Measurements from ENCODE around the gene ARNT2.

The ARNT2 gene

DNA sequence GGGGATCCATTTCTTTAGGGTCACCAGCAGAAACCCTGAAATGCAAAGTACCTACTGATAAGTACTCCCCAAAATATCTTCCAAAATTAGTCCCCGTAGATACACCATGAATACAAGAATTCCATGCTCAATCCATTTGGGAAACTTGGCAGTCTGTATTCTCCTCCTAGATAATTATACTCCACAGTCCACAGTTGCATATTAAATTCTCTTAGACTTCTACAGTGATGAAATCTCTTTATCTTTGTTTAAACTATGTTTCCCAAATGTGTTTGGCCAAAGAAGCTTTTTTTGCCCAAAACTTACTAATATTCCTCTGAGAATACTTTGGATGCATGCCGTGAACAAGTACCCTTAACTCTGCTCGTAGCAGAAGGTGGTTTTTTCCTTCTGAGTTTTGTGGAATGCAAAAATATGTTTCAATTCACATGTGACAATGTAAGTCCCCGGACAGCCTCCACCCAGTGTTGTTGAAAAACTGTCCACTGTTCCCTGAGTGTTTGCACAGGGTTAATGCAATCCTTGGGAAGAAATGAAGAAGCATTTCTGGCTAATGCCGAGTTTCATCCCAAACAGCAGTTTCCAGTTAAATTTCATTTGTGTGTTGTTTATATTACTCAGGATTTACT, 126.7 kb downstream of the ARNT2 start:
- H3K4me1 Mint-ChIP-seq: no peaks in the 10 kb centered on the region
- DNase-seq: no peak
- peaks cover 47% of the 10 kb centered on the region for H3K36me3 Mint-ChIP-seq (ENCODE audit: low read depth)
- H3K27me3 Mint-ChIP-seq (ENCODE audit: low read depth, poor library complexity): no peaks in the 10 kb centered on the region
- H3K27ac Mint-ChIP-seq: no peak overlapping the region
- peaks cover 27% of the 10 kb centered on the region for H3K9me3 Mint-ChIP-seq
- no peak overlapping the region for H3K4me3 Mint-ChIP-seq
- TF ChIP-seq, protein P1, sequence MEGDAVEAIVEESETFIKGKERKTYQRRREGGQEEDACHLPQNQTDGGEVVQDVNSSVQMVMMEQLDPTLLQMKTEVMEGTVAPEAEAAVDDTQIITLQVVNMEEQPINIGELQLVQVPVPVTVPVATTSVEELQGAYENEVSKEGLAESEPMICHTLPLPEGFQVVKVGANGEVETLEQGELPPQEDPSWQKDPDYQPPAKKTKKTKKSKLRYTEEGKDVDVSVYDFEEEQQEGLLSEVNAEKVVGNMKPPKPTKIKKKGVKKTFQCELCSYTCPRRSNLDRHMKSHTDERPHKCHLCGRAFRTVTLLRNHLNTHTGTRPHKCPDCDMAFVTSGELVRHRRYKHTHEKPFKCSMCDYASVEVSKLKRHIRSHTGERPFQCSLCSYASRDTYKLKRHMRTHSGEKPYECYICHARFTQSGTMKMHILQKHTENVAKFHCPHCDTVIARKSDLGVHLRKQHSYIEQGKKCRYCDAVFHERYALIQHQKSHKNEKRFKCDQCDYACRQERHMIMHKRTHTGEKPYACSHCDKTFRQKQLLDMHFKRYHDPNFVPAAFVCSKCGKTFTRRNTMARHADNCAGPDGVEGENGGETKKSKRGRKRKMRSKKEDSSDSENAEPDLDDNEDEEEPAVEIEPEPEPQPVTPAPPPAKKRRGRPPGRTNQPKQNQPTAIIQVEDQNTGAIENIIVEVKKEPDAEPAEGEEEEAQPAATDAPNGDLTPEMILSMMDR (IDR thresholded peaks at IDR 0.05): no peak

DNA sequence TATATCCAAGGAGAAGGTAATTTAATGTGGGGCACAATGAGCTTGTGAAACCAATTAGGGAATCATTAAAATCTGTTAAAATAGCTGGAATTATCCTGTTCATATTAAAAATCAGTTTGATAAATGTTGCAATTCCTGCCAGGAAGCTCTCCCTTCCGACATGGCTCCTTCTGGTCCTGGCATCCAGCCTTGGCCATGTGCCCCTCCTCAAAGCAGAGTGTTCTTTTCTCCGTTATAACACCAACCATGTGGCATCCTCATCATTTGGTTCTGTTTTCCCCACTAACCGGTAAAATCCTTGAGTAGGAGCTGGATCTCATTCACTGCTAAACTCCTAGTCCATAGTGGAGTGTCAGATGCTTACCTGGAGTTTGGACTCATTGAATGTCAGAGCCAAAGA, 127.2 kb downstream of the ARNT2 start:
- TF ChIP-seq, protein P1 (IDR thresholded peaks at IDR 0.05): no peak
- DNase-seq: no peak
- Mint-ChIP-seq H3K36me3 (ENCODE audit: low read depth) (peaks cover 47% of the 10 kb centered on the region), H3K27ac (no peak overlapping the region), H3K4me3 (no peak overlapping the region), H3K27me3 (ENCODE audit: low read depth, poor library complexity) (no peaks in the 10 kb centered on the region), H3K9me3 (peaks cover 29% of the 10 kb centered on the region), H3K4me1 (no peaks in the 10 kb centered on the region)

DNA sequence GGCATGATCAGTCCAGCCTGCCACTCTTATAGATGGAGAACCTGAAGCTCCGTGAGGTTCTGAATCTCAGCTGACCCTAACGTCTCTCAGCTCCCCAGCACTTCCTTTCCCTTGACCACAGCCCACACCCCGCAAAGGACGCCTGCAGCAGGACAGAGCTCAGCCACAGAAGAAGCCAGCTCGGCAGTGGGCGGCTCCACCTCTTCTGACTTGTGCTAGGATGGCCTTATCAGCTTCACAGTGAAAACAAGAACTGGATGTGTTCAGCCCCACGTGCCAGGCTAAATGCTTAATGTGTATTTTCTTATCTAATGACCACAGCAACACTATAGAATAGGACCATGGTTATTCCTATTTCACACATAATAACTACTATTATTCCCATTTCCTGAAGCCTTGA, 127.6 kb downstream of the ARNT2 start:
- no peak overlapping the region for H3K27ac Mint-ChIP-seq
- no peak overlapping the region for H3K4me3 Mint-ChIP-seq
- DNase-seq: no peak
- H3K4me1 Mint-ChIP-seq: no peaks in the 10 kb centered on the region
- TF ChIP-seq, protein P1 (IDR thresholded peaks at IDR 0.05): no peak
- peaks cover 44% of the 10 kb centered on the region for H3K36me3 Mint-ChIP-seq (ENCODE audit: low read depth)
- H3K9me3 Mint-ChIP-seq: peaks cover 29% of the 10 kb centered on the region
- no peaks in the 10 kb centered on the region for H3K27me3 Mint-ChIP-seq (ENCODE audit: low read depth, poor library complexity)

DNA sequence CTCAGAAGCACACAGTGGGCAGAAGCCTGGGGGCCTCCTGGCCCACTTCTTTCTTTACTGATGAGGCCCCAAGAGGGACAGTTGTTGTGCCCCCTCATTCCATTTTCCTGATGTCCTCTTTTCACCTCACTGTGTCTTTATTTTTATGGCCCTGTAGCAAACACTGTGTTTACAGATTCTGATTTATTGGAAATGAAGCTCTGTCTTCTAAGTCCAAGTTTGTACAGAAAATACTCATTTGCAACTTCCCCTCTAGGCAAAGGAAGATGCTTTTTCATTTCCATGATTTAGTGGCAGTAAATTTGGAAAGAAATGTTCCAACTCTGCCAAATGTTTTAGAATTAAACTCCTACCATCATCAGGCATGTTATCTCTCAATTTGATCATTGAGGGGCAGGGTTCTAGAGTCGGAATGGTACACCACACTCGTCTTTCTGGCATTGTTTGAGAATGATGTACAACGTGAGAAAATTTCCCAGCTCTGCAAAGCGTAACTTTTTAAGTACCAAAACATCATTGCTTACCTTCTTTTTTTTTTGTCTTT, 129.7 kb downstream of the ARNT2 start:
- no peak overlapping the region for H3K4me3 Mint-ChIP-seq
- H3K27me3 Mint-ChIP-seq (ENCODE audit: low read depth, poor library complexity): peaks cover 3% of the 10 kb centered on the region
- no peak overlapping the region for H3K27ac Mint-ChIP-seq
- TF ChIP-seq, protein P1 (IDR thresholded peaks at IDR 0.05): no peak
- H3K9me3 Mint-ChIP-seq: peaks cover 29% of the 10 kb centered on the region
- H3K36me3 Mint-ChIP-seq (ENCODE audit: low read depth): peaks cover 40% of the 10 kb centered on the region
- DNase-seq: no peak
- no peaks in the 10 kb centered on the region for H3K4me1 Mint-ChIP-seq

DNA sequence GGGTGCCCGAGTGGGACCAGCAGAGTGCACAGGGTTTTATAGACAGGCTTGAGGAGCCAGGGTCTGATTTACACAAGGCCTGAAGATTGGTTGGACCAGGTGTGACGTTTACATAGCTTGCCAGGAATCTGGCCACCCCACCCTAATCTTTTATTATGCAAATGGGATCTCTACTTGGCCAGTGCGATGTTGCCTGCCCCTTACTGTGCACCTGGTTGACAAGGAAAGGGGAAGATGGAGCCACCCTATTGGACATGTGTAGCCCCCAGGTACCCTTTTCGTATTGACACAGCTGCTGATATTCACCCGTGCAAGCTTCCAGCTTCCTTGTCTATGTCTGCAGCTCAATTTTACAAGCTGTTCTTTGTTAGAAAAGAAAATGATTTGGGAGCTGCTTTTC, 132.0 kb downstream of the ARNT2 start:
- peaks cover 29% of the 10 kb centered on the region for H3K9me3 Mint-ChIP-seq
- peaks cover 3% of the 10 kb centered on the region for H3K27me3 Mint-ChIP-seq (ENCODE audit: low read depth, poor library complexity)
- DNase-seq: no peak
- no peaks in the 10 kb centered on the region for H3K4me1 Mint-ChIP-seq
- H3K27ac Mint-ChIP-seq: no peak overlapping the region
- TF ChIP-seq, protein P1 (IDR thresholded peaks at IDR 0.05): no peak
- H3K4me3 Mint-ChIP-seq: no peak overlapping the region
- H3K36me3 Mint-ChIP-seq (ENCODE audit: low read depth): peaks cover 40% of the 10 kb centered on the region

DNA sequence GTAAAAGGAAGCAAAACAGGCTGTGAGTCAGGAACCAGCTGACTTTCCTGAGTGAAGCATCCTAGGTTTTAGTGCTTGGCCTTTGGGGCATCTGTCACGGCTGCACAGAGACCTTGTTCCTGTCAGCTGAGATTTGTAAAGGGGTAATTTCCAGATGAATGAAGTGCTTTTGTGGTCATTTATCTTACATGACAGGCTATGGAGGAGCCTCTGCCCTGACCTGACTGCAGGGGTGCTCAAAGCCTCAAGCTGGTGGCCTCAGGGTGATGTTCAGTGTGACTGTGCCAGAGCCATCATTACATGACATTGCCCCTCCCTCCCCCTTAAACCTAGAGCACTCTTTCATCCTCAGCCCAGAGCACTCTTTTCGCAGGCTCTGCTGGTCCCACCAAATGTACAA, 132.5 kb downstream of the ARNT2 start:
- Mint-ChIP-seq H3K9me3 (peaks cover 29% of the 10 kb centered on the region), H3K36me3 (ENCODE audit: low read depth) (peaks cover 40% of the 10 kb centered on the region), H3K27ac (no peak overlapping the region), H3K4me3 (no peak overlapping the region), H3K27me3 (ENCODE audit: low read depth, poor library complexity) (peaks cover 3% of the 10 kb centered on the region), H3K4me1 (no peaks in the 10 kb centered on the region)
- no peak for DNase-seq
- TF ChIP-seq, protein P1 (IDR thresholded peaks at IDR 0.05): no peak

All from nephron progenitor cell (in vitro differentiated cells).